Body of pancreas (tissue), 4 donors: ENCODE data around the gene IFNK. TPM values are rescaled to one million over a fixed set of nuclear protein-coding genes. Genes with fewer than 3 reads are reported as not detected.

ENCODE experiments used
- ATAC-seq: fragments of 150-250 bp; one replicate; pipeline ENCODE4 v1.9.1; 2016
- DNase-seq, 4 donors: peaks; one replicate each; pipeline ENCODE4 v3.0.0-alpha.2; 2019
- H3K27ac ChIP-seq, 4 donors: fragments of 200-600 bp; sonication (generic); 1 replicate in 3 of 4; 2 replicates in 1 of 4; pipeline versions ENCODE4 v1.5.1 to v1.6.1; 2016 to 2019; ENCODE audit warnings: mild to moderate bottlenecking in 1 of 4, mixed read lengths in 1 of 4, moderate library complexity in 1 of 4
- H3K27me3 ChIP-seq, 2 donors: fragments of 200-600 bp; sonication (generic); one replicate each; pipeline ENCODE4 v1.6.0; 2016; ENCODE audit warnings: mild to moderate bottlenecking in 1 of 2
- H3K36me3 ChIP-seq, 2 donors: fragments of 200-600 bp; sonication (generic); replicated peaks in 1 of 2; 2 replicates each; pipeline ENCODE4 v1.5.1; 2016; ENCODE audit warnings: low read depth in 2 of 2; ENCODE audit not compliant: insufficient read depth in 1 of 2
- H3K4me1 ChIP-seq: fragments of 200-600 bp; sonication (generic); one replicate; pipeline ENCODE4 v1.6.0; 2016
- H3K4me3 ChIP-seq, 2 donors: fragments of 200-600 bp; sonication (generic); 1 replicate in 1 of 2; 2 replicates in 1 of 2; pipeline ENCODE4 v1.5.1; 2016 to 2019
- H3K9me3 ChIP-seq, 3 donors: fragments of 200-600 bp; sonication (generic); 1 replicate in 2 of 3; 2 replicates in 1 of 3; pipeline ENCODE4 v1.5.1; 2016
- POLR2A ChIP-seq, 3 donors: fragments of 450-650 bp; IDR thresholded peaks; one replicate each; pipeline ENCODE4 v1.6.1; 2016; ENCODE audit warnings: antibody characterized with exemption in 3 of 3, mild to moderate bottlenecking in 2 of 3
- WGBS, 2 donors: methylation state at CpG; one replicate each; pipeline ENCODE4 v1.1.5; 2017; 5-methylcytosine and 5-hydroxymethylcytosine counted together
- intact Hi-C: fragments of 100-400 bp; cut with DNase I; formaldehyde crosslinking; loops from one replicate; pipeline ENCODE4 v1.15.1; 2023
- total RNA-seq, 2 donors: library from RNA; depleted of rRNA; stranded (reverse); fragments of >200 nt; gene quantifications; one replicate each; pipeline ENCODE4 v1.1.0, GENCODE V29; 2016
- TF ChIP-seq, protein P1 (sequence below), 7 experiments: fragments of 450-650 bp in 4 of 7; fragments of 200-600 bp in 3 of 7; sonication (generic) in 3 of 7; IDR thresholded peaks; one replicate each; pipeline ENCODE4 v1.5.1; 2016 to 2019; ENCODE audit warnings: antibody characterized with exemption in 7 of 7

The IFNK gene
- total RNA-seq, 2 donors from 2014 or later, result not detected

DNA sequence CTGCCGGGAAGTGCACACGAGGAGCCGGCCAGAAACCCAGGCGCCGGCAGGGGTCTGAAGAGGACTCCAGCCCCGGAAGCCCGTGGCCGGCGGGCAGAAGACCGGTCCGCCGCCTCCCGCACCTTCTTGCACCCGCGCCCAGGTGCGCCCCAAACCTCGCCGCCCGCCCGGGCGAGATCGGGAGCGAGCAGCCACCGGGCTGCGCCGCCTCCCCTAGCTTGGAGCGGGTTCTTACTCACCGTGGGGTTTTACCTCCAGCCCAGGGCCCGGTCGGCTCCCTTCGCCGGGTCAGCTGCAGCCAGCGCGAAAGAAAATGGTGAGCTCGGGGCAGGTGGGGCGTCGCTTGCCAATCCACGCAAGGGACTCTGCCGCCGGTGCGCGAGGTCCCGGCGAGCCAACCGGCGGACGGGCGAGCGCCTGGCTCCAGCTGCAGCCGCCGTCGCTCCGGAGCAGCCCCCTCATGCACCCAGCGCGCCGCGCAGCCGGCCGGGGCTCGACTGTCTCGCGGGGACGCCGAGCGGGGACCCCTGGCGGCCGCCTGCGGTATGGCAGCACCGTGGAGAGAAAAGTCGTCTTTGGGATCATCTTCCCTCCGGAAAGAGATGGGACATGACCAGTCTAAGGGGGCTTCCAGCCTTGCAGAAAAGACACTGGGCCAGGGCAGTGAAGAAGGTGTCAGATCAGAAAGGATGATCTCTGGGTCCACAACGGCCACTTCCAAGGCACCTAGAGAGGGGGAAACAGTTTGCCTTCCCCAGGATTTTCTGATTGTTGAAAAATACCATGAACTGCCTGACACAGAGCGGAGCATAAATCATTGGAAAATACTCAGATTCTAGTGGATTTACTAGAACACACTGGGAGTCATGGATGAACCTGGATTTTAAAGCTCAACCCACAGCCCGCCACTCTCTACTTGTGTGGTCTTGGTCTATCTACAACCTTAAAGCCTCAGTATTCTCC, 5.5 kb downstream of the IFNK start, which contains the start of gene MOB3B:
Gene MOB3B (minus strand): TSS at position 499 of the 963 bp plus-strand sequence. CDS start 74,264 bp downstream, outside the sequence.
- Histone ChIP-seq H3K27me3 (no peaks in the 10 kb centered on the region), H3K4me1 (peaks cover 10% of the 10 kb centered on the region), H3K36me3 (no peaks in the 10 kb centered on the region), H3K9me3 (no peaks in the 10 kb centered on the region), H3K4me3 (peak within 1 kb of the TSS; percentile 56 to 60), H3K27ac (peak within 1 kb of the TSS; percentile 77 to 87 (median 85))
- ATAC-seq (peak; percentile 82), DNase-seq (peak; percentile 77 to 87 (median 82))
- WGBS, 2 donors, result 3 to 9% methylated on average over 18 to 74 of the region's 74 CpGs
- TF ChIP-seq, protein P1, sequence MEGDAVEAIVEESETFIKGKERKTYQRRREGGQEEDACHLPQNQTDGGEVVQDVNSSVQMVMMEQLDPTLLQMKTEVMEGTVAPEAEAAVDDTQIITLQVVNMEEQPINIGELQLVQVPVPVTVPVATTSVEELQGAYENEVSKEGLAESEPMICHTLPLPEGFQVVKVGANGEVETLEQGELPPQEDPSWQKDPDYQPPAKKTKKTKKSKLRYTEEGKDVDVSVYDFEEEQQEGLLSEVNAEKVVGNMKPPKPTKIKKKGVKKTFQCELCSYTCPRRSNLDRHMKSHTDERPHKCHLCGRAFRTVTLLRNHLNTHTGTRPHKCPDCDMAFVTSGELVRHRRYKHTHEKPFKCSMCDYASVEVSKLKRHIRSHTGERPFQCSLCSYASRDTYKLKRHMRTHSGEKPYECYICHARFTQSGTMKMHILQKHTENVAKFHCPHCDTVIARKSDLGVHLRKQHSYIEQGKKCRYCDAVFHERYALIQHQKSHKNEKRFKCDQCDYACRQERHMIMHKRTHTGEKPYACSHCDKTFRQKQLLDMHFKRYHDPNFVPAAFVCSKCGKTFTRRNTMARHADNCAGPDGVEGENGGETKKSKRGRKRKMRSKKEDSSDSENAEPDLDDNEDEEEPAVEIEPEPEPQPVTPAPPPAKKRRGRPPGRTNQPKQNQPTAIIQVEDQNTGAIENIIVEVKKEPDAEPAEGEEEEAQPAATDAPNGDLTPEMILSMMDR (IDR thresholded peaks at IDR 0.05), result peak; percentile 80 to 98 (median 93)
- no peak for TF ChIP-seq POLR2A (IDR thresholded peaks at IDR 0.05)
- intact Hi-C loops, result no loop called here

DNA sequence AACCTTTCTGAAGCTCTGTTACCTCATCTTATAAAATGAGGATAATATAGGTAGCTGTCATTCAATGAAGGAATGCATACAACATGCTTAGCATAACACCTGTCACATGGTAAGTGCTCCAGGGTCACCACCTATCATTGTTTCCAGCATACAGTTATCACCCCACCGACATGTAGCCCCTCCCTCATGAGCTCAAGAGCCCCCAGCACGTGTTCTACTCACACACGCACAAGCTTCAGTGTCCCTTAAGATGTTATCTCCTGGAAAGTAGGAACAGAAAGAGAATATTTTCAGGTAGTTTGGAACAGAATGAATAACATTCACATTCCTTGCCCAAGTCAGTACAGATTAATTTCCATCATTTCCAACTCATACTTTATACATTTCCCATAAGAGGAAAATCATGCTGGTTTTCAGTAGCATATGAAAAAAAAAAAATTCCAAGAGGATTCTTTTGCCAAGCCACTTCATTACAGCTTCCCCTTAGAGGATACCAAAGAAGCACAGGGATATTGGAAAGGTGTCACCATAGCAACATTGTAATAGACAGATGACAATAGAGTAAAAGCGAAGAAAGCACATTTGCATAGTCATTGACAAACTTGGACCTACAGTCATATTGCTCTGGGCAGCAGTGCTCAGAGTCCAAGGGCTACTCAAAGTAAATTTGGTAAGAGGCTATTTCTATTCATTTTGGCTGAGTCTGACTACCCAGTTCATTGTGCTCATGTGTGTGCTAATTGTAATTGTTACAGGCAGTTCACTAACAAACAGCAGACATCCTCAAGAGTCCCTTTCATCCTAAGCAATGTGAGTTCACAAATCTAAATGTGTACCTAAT, 7.0 kb downstream of the IFNK start:
- peaks cover 16% of the 10 kb centered on the region for H3K4me1 ChIP-seq
- H3K27ac ChIP-seq, result no peak overlapping the region
- H3K9me3 ChIP-seq, result no peaks in the 10 kb centered on the region
- H3K4me3 ChIP-seq, result no peak overlapping the region
- intact Hi-C loops, result no loop called here
- H3K36me3 ChIP-seq, result no peaks in the 10 kb centered on the region
- DNase-seq (no peak), ATAC-seq (no peak)
- 65 to 68% methylated on average over 4 of the region's 4 CpGs for WGBS, 2 donors
- H3K27me3 ChIP-seq, result no peaks in the 10 kb centered on the region
- TF ChIP-seq, protein P1 (IDR thresholded peaks at IDR 0.05), result no peak
- TF ChIP-seq POLR2A (IDR thresholded peaks at IDR 0.05), result no peak

DNA sequence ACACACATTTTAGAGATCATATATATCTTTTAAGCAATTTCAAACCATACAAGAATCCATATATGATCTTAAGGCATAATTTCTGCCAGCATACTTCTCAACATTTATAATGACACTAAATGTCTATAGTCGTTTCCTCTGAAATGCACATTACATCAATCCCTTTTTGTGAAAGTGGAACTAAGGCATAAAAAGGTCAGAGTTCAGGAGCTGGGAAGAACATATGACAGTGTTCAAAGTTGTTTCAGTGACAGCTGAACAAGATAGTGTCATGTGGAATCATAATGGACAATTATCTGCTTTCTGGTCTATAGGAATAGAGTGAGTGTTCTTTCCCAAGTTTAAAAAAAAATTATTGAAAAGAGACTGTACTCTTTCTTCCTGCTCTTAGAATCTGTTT, 8.0 kb downstream of the IFNK start:
- Histone ChIP-seq H3K27ac (no peak overlapping the region), H3K36me3 (no peaks in the 10 kb centered on the region), H3K27me3 (no peaks in the 10 kb centered on the region), H3K4me3 (no peak overlapping the region), H3K9me3 (no peaks in the 10 kb centered on the region), H3K4me1 (peaks cover 16% of the 10 kb centered on the region)
- DNase-seq (no peak), ATAC-seq (no peak)
- intact Hi-C loops, result no loop called here
- 72 to 86% methylated on average over 1 of the region's 1 CpG for WGBS, 2 donors
- TF ChIP-seq, protein P1 (IDR thresholded peaks at IDR 0.05), result no peak
- TF ChIP-seq POLR2A (IDR thresholded peaks at IDR 0.05), result no peak

DNA sequence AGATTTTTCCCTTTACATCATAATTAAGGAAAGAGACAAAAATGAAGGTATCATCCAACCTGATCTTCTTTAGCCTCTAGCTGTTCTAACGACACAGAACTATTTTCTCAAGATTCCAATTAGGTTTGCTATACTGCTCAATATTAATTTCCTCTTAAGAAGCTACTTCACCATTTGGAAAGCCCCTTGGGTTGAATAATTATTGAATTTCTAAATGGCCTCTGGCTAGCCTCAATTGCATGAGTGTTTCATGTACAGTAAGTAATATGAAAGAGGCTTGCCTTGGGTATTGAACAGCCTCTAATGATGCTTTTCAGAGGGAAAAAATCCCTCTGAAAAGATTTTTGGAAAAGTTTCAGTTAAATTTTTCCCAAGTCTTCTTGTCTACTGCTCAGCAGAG, 9.2 kb downstream of the IFNK start:
- DNase-seq, result no peak
- TF ChIP-seq POLR2A (IDR thresholded peaks at IDR 0.05), result no peak
- intact Hi-C loops, result no loop called here
- no peak overlapping the region for H3K4me3 ChIP-seq
- no peaks in the 10 kb centered on the region for H3K27me3 ChIP-seq
- no peak for ATAC-seq
- H3K4me1 ChIP-seq, result peaks cover 16% of the 10 kb centered on the region
- no peak overlapping the region for H3K27ac ChIP-seq
- no peaks in the 10 kb centered on the region for H3K9me3 ChIP-seq
- no peaks in the 10 kb centered on the region for H3K36me3 ChIP-seq
- WGBS, 2 donors, result 83 to 92% methylated on average over 1 of the region's 1 CpG

DNA sequence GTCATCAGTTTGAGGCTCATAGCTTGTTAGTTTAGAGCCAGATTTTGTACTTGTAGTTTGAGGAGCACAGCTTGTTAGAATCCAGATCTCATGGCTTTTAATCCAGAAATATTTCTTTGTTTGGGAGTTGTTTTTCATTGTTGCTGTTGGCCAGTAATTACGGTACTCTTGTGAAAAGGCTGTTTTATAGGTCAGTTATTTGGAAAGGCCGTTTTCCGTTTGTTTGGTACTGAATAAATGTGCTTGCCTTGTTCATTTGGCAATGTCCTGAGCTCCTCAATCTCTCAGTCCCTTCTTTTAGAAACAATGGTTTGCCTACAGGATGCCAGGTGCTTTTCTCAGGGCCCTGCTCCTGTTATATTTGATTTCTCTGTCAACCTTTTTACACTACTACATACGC, 10.0 kb downstream of the IFNK start:
- no peak for TF ChIP-seq POLR2A (IDR thresholded peaks at IDR 0.05)
- TF ChIP-seq, protein P1 (IDR thresholded peaks at IDR 0.05), result no peak
- no peak for ATAC-seq

More for the DNA sequence above, 10.0 kb downstream of the IFNK start:
- Histone ChIP-seq H3K27me3 (no peaks in the 10 kb centered on the region), H3K9me3 (no peaks in the 10 kb centered on the region), H3K36me3 (no peaks in the 10 kb centered on the region), H3K4me1 (peaks cover 25% of the 10 kb centered on the region), H3K27ac (no peak overlapping the region), H3K4me3 (no peak overlapping the region)
- intact Hi-C loops, result no loop called here
- DNase-seq, result no peak
- WGBS, 2 donors, result 53 to 55% methylated on average over 4 of the region's 4 CpGs
